Activated CD8-positive, alpha-beta memory T cell treated with anti-CD3 and anti-CD28 coated beads, Interleukin-2, amount 50 U/mL, for 24 hours (primary cell): ENCODE measurements around the gene PTEN.
"Not testable (repeated sequence)": the region's sequence is repeated elsewhere in the genome, so short reads cannot be mapped to it uniquely, and the experiment has no call there.

ENCODE experiments used
- DNase-seq: peaks from one replicate; pipeline ENCODE4 v3.0.0-alpha.2; 2020; ENCODE audit errors: extremely low read depth

The PTEN gene

GRCh38 chr10:87845624-87845998 is 17.8 kb upstream of the PTEN start:
- DNase-seq: no peak

- no peak for DNase-seq
Measured at GRCh38 chr10:87846023-87846422, 17.4 kb upstream of the PTEN start.

GRCh38 chr10:87846711-87847110 is 16.7 kb upstream of the PTEN start:
- DNase-seq: not testable (repeated sequence)

GRCh38 chr10:87847550-87847949 is 15.9 kb upstream of the PTEN start:
- DNase-seq: no peak

- DNase-seq: no peak
Measured at GRCh38 chr10:87849001-87849400, 14.4 kb upstream of the PTEN start.

GRCh38 chr10:87850742-87851205 is 12.7 kb upstream of the PTEN start:
- DNase-seq: no peak

- no peak for DNase-seq
Measured at GRCh38 chr10:87852089-87852488, 11.3 kb upstream of the PTEN start.

- DNase-seq: not testable (repeated sequence)
Measured at GRCh38 chr10:87855247-87855646, 8.2 kb upstream of the PTEN start.

- DNase-seq: not testable (repeated sequence)
Measured at GRCh38 chr10:87855665-87856064, 7.8 kb upstream of the PTEN start.

GRCh38 chr10:87860156-87860795 is 3.1 kb upstream of the PTEN start:
- no peak for DNase-seq

- DNase-seq: no peak
Measured at GRCh38 chr10:87860816-87861403, 2.5 kb upstream of the PTEN start.

- no peak for DNase-seq
Measured at GRCh38 chr10:87861566-87861952, 1.9 kb upstream of the PTEN start.

GRCh38 chr10:87861953-87862678 is 1.3 kb upstream of the PTEN start:
- DNase-seq: peak; percentile 84

GRCh38 chr10:87862679-87863052 is 759 bp upstream of the PTEN start:
- DNase-seq: no peak

GRCh38 chr10:87863951-87864495 is 598 bp downstream of the PTEN start:
- not testable (repeated sequence) for DNase-seq

GRCh38 chr10:87864496-87865059 is 1.2 kb downstream of the PTEN start:
- no peak for DNase-seq

- no peak for DNase-seq
Measured at GRCh38 chr10:87865241-87865881, 1.9 kb downstream of the PTEN start.

GRCh38 chr10:87866412-87866974 is 3.1 kb downstream of the PTEN start:
- no peak for DNase-seq

- no peak for DNase-seq
Measured at GRCh38 chr10:87867453-87867852, 4.0 kb downstream of the PTEN start.

GRCh38 chr10:87868277-87868676 is 4.9 kb downstream of the PTEN start:
- DNase-seq: no peak

- not testable (repeated sequence) for DNase-seq
Measured at GRCh38 chr10:87869139-87869538, 5.7 kb downstream of the PTEN start.
